A673 (cell line): ENCODE data around the gene TET1. TPM values are rescaled to one million over a fixed set of nuclear protein-coding genes. Genes with fewer than 3 reads are reported as not detected.

Source experiments
- BruUV-seq: library from RNA; stranded (reverse); fragments of 400-500 nt; replicated peaks from 2 replicates; lab custom pipeline; 2021; lab: Mats Ljungman, UMichigan
- CTCF ChIA-PET: fragments of 300-600 bp; sonication (Branson Sonifier 250); formaldehyde crosslinking; loops from one replicate; lab custom pipeline; 2022; ENCODE audit warnings: antibody characterized with exemption; lab: Charles Lee
- POLR2A ChIA-PET: fragments of 300-600 bp; sonication (Branson Sonifier 250); formaldehyde crosslinking; loops from one replicate; lab custom pipeline; 2022; ENCODE audit warnings: antibody characterized with exemption; ENCODE audit not compliant: low non-redundant PET; lab: Charles Lee
- DNase-seq: peaks from one replicate; pipeline ENCODE4 v3.0.0-alpha.2; 2015; ENCODE audit warnings: low spot score
- H3K27ac ChIP-seq: fragments of 200-600 bp; sonication (generic); 2 replicates; pipeline ENCODE4 v1.5.1; 2016; ENCODE audit warnings: mixed run types, low read depth, mild to moderate bottlenecking, mixed read lengths, antibody characterized with exemption, low read length; ENCODE audit not compliant: poor library complexity, severe bottlenecking
- H3K27me3 ChIP-seq: fragments of 200-600 bp; sonication (generic); replicated peaks from 2 replicates; pipeline ENCODE4 v1.6.1; 2017; ENCODE audit warnings: mixed run types, low read depth, mild to moderate bottlenecking, mixed read lengths, antibody characterized with exemption, low read length; ENCODE audit not compliant: insufficient read depth, poor library complexity
- H3K36me3 ChIP-seq: fragments of 200-600 bp; sonication (generic); 2 replicates; pipeline ENCODE4 v1.6.1; 2016; ENCODE audit warnings: mixed run types, mild to moderate bottlenecking, mixed read lengths, antibody characterized with exemption, low read length; ENCODE audit not compliant: insufficient read depth, poor library complexity, severe bottlenecking
- H3K4me1 ChIP-seq: fragments of 200-600 bp; sonication (generic); 2 replicates; pipeline ENCODE4 v1.6.1; 2017; ENCODE audit warnings: mixed run types, mild to moderate bottlenecking, mixed read lengths, antibody characterized with exemption, low read length; ENCODE audit not compliant: insufficient read depth, poor library complexity, severe bottlenecking
- H3K4me3 ChIP-seq: fragments of 200-600 bp; sonication (generic); 2 replicates; pipeline ENCODE4 v1.5.1; 2016; ENCODE audit warnings: low read depth, mixed run types, mild to moderate bottlenecking, mixed read lengths, low read length; ENCODE audit not compliant: poor library complexity, severe bottlenecking
- H3K9me3 ChIP-seq: fragments of 200-600 bp; sonication (generic); 2 replicates; pipeline ENCODE4 v1.6.1; 2016; ENCODE audit warnings: mixed run types, low read depth, mild to moderate bottlenecking, mixed read lengths, antibody characterized with exemption, low read length; ENCODE audit not compliant: poor library complexity, severe bottlenecking
- CTCF ChIP-seq: fragments of 300-800, 200-600 bp; sonication (generic); conservative IDR thresholded peaks from 2 replicates; pipeline ENCODE4 v1.5.1; 2017; ENCODE audit warnings: low read depth, mild to moderate bottlenecking, antibody characterized with exemption, low read length, moderate library complexity, mixed read lengths
- EZH2 ChIP-seq: fragments of 200-600 bp; sonication (generic); IDR thresholded peaks from 2 replicates; pipeline ENCODE4 v1.6.1; 2017; ENCODE audit warnings: borderline replicate concordance, low read depth, mild to moderate bottlenecking, mixed read lengths, antibody characterized with exemption, low read length; ENCODE audit not compliant: poor library complexity, severe bottlenecking
- intact Hi-C: fragments of 100-400 bp; cut with micrococcal nuclease; formaldehyde crosslinking; loops from one replicate; pipeline ENCODE4 v1.10.0; 2022; ENCODE audit not compliant: unreplicated experiment
- total RNA-seq: library from RNA; stranded (reverse); gene quantifications from 2 replicates; pipeline ENCODE4 v1.2.3, GENCODE V29; 2021

Gene TET1
- total RNA-seq, 1 experiment from 2014 or later = 15.2 TPM

GRCh38 chr10:68742397-68742796 lies 182.3 kb downstream of the TET1 start:
- intact Hi-C loops = no loop called here
- no peaks in the 10 kb centered on the region for H3K27me3 ChIP-seq
- no peak for DNase-seq
- BruUV-seq = no TSS peak
- H3K4me3 ChIP-seq = no peak overlapping the region
- CTCF ChIA-PET = no interaction called here
- H3K27ac ChIP-seq = no peak overlapping the region
- POLR2A ChIA-PET = no interaction called here
- H3K36me3 ChIP-seq = peaks cover 89% of the 10 kb centered on the region
- TF ChIP-seq CTCF (no peak), EZH2 (no peak)
- H3K9me3 ChIP-seq = no peaks in the 10 kb centered on the region
- H3K4me1 ChIP-seq = no peaks in the 10 kb centered on the region

Other genes starting within 250 kb of the TET1 start
- gene HNRNPH3, start 228.3 kb upstream of the TET1 start, total RNA-seq = 237 and 251 TPM in 2 replicates
- gene PBLD, start 227.4 kb upstream of the TET1 start, total RNA-seq = 4.9 and 6.2 TPM in 2 replicates
- gene RUFY2, start 153.1 kb upstream of the TET1 start, total RNA-seq = 25.8 and 28.8 TPM in 2 replicates
- gene DNA2, start 88.4 kb upstream of the TET1 start, total RNA-seq = 48.7 and 51.9 TPM in 2 replicates
- 17.9 and 19.1 TPM in 2 replicates for gene SLC25A16, start 32.8 kb upstream of the TET1 start, total RNA-seq
- 126 and 141 TPM in 2 replicates for gene CCAR1, start 160.9 kb downstream of the TET1 start, total RNA-seq